DOHH2 (cell line): ENCODE data around the gene PSMB2.

Experiments
- H3F3A ChIP-seq: fragments of 200-600 bp; sonication (generic), shearing (Covaris generic); 2 replicates; pipeline ENCODE4 v1.6.0; 2016; ENCODE audit warnings: antibody characterized with exemption, mild to moderate bottlenecking; ENCODE audit not compliant: control insufficient read depth, insufficient read depth
- H3K27ac ChIP-seq: fragments of 200-600 bp; sonication (generic); 2 replicates; pipeline ENCODE4 v1.5.1; 2014; ENCODE audit warnings: low read depth, mild to moderate bottlenecking, low read length, moderate library complexity
- H3K27me3 ChIP-seq: fragments of 200-600 bp; sonication (generic); 2 replicates; pipeline ENCODE4 v1.6.1; 2014; ENCODE audit warnings: mild to moderate bottlenecking, low read length, mixed read lengths; ENCODE audit not compliant: control insufficient read depth
- H3K36me3 ChIP-seq: fragments of 200-600 bp; sonication (generic); 2 replicates; pipeline ENCODE4 v1.6.1; 2014; ENCODE audit warnings: mild to moderate bottlenecking, low read length, moderate library complexity, mixed read lengths; ENCODE audit not compliant: control insufficient read depth
- H3K4me1 ChIP-seq: fragments of 200-600 bp; sonication (generic); 2 replicates; pipeline ENCODE4 v1.6.1; 2014; ENCODE audit warnings: mild to moderate bottlenecking, low read length, mixed read lengths; ENCODE audit not compliant: control insufficient read depth
- H3K4me2 ChIP-seq: fragments of 200-600 bp; sonication (generic); 2 replicates; pipeline ENCODE4 v1.6.0; 2014; ENCODE audit warnings: mild to moderate bottlenecking, low read length, moderate library complexity
- H3K4me3 ChIP-seq: fragments of 200-600 bp; sonication (generic); 2 replicates; pipeline ENCODE4 v1.5.1; 2014; ENCODE audit warnings: mild to moderate bottlenecking, low read length, mixed read lengths
- H3K79me2 ChIP-seq: fragments of 200-600 bp; sonication (generic); 2 replicates; pipeline ENCODE4 v1.6.1; 2014; ENCODE audit warnings: mild to moderate bottlenecking, low read length, mixed read lengths; ENCODE audit not compliant: control insufficient read depth
- H3K9me2 ChIP-seq: fragments of 200-600 bp; sonication (generic); replicated peaks from 2 replicates; pipeline ENCODE4 v1.6.1; 2014; ENCODE audit warnings: mild to moderate bottlenecking, low read length, mixed read lengths; ENCODE audit not compliant: control insufficient read depth
- H3K9me3 ChIP-seq: fragments of 200-600 bp; sonication (generic); 2 replicates; pipeline ENCODE4 v1.6.1; 2014; ENCODE audit warnings: antibody characterized with exemption, low read length, mixed read lengths; ENCODE audit not compliant: control insufficient read depth, insufficient read depth
- H4K20me1 ChIP-seq: fragments of 200-600 bp; sonication (generic); 2 replicates; pipeline ENCODE4 v1.6.0; 2014; ENCODE audit warnings: low read depth, mild to moderate bottlenecking, antibody characterized with exemption, low read length, moderate library complexity; ENCODE audit not compliant: control insufficient read depth, insufficient read depth
- EZH2phosphoT487 ChIP-seq: fragments of 200-600 bp; sonication (generic); IDR thresholded peaks from 2 replicates; pipeline ENCODE4 v1.6.1; 2017; ENCODE audit warnings: borderline replicate concordance, mild to moderate bottlenecking, antibody characterized with exemption, low read length, moderate library complexity, mixed read lengths
- TF ChIP-seq, protein P1 (sequence below): fragments of 200-600 bp; sonication (generic); IDR thresholded peaks from one replicate; pipeline ENCODE4 v1.5.1; 2014; ENCODE audit warnings: antibody characterized with exemption, mild to moderate bottlenecking, low read depth, low read length; ENCODE audit not compliant: poor library complexity, severe bottlenecking

PSMB2 gene

DNA sequence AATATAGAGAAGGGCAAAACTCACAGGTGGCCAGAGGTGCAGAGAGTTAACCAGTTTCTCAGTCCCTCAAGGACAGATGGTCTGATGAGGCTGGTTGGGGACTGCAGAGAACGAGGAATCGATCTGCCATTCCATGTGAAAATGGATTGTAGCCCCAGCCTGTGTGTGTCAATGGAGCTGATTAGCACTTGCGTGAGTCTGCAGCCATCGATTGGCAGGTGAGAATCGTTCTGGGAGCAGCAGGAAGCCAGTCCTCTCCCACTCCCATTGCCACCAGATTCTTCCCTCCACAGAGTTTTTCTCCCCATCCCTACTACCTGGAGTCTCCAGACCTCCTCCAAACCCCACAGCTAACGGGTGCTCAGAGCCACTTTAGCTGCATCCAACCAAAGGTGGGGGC, 18.3 kb upstream of the PSMB2 start:
- Histone ChIP-seq H3F3A (no peaks in the 10 kb centered on the region), H3K79me2 (no peaks in the 10 kb centered on the region), H3K4me1 (no peaks in the 10 kb centered on the region), H4K20me1 (no peaks in the 10 kb centered on the region), H3K27ac (no peak overlapping the region), H3K4me2 (no peak overlapping the region), H3K27me3 (peaks cover 8% of the 10 kb centered on the region), H3K9me2 (no peaks in the 10 kb centered on the region), H3K36me3 (no peaks in the 10 kb centered on the region), H3K4me3 (no peak overlapping the region), H3K9me3 (no peaks in the 10 kb centered on the region)
- TF ChIP-seq, protein P1, sequence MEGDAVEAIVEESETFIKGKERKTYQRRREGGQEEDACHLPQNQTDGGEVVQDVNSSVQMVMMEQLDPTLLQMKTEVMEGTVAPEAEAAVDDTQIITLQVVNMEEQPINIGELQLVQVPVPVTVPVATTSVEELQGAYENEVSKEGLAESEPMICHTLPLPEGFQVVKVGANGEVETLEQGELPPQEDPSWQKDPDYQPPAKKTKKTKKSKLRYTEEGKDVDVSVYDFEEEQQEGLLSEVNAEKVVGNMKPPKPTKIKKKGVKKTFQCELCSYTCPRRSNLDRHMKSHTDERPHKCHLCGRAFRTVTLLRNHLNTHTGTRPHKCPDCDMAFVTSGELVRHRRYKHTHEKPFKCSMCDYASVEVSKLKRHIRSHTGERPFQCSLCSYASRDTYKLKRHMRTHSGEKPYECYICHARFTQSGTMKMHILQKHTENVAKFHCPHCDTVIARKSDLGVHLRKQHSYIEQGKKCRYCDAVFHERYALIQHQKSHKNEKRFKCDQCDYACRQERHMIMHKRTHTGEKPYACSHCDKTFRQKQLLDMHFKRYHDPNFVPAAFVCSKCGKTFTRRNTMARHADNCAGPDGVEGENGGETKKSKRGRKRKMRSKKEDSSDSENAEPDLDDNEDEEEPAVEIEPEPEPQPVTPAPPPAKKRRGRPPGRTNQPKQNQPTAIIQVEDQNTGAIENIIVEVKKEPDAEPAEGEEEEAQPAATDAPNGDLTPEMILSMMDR, result no peak
- no peak for TF ChIP-seq EZH2phosphoT487

DNA sequence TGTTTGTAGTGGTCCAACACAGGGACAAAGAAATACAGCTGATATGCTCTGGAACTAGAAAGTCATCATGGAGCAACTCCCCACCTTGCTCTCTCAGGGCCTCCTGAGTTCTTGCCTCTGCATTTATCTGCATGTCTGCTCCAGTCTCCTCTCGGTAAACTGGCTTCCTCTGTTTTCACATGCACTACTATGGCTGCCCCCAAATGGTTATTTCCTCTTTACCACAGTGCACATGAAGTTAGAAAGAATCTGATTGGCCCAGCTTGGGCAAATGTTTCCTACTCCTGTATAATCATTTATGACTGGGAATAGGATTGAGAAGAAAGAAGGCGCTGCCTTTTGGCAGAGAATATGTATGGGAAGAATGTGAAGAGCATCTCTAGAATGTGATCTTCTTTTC, 16.5 kb upstream of the PSMB2 start:
- Histone ChIP-seq H3K27ac (no peak overlapping the region), H3K36me3 (no peaks in the 10 kb centered on the region), H3K4me3 (no peak overlapping the region), H3K9me2 (no peaks in the 10 kb centered on the region), H3F3A (no peaks in the 10 kb centered on the region), H3K4me2 (no peak overlapping the region), H3K9me3 (no peaks in the 10 kb centered on the region), H3K79me2 (no peaks in the 10 kb centered on the region), H3K27me3 (peaks cover 8% of the 10 kb centered on the region), H4K20me1 (no peaks in the 10 kb centered on the region), H3K4me1 (no peaks in the 10 kb centered on the region)
- TF ChIP-seq, protein P1, result no peak
- TF ChIP-seq EZH2phosphoT487, result no peak

DNA sequence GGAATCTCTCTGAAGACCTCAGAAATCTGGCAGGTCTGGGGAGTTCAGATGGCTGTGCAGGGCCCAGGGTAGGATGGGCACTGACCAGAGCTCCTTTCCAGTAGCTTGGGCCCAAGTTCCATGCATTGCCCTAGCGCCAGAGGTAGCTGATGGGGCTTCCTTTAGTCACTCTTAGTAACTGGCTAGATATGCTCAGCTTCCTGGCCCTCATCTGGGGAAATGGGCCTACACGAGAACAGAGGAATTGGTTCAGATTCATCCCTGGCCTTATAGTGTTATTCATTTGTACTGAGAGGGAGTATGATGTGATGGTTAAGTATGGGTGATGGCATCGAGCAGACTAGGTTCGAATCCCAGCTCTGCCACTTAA, 15.5 kb upstream of the PSMB2 start:
- Histone ChIP-seq H3K4me3 (no peak overlapping the region), H3K79me2 (no peaks in the 10 kb centered on the region), H3K36me3 (no peaks in the 10 kb centered on the region), H3K9me3 (no peaks in the 10 kb centered on the region), H4K20me1 (no peaks in the 10 kb centered on the region), H3K27me3 (peaks cover 12% of the 10 kb centered on the region), H3K27ac (no peak overlapping the region), H3K4me2 (no peak overlapping the region), H3K4me1 (no peaks in the 10 kb centered on the region), H3F3A (no peaks in the 10 kb centered on the region), H3K9me2 (no peaks in the 10 kb centered on the region)
- TF ChIP-seq, protein P1, result no peak
- no peak for TF ChIP-seq EZH2phosphoT487
